H1 (cell line): ENCODE results near the gene ADCY2. TPM values are rescaled to one million over a fixed set of nuclear protein-coding genes. Genes with fewer than 3 reads are reported as not detected.

Experiments
- CTCF ChIA-PET: fragments of 300-600 bp; sonication (Branson Sonifier 250); formaldehyde crosslinking; loops from one replicate; lab custom pipeline; 2021; ENCODE audit not compliant: partially characterized antibody; lab: Charles Lee
- POLR2A ChIA-PET: fragments of 300-600 bp; sonication (Branson Sonifier 250); formaldehyde crosslinking; loops from one replicate; lab custom pipeline; 2021; ENCODE audit warnings: inconsistent platforms; ENCODE audit not compliant: partially characterized antibody; lab: Charles Lee
- DNase-seq, 2 experiments: peaks; one replicate each; pipeline versions ENCODE4 v3.0.0 to v3.0.0-alpha.2; 2010 to 2022; ENCODE audit warnings: low spot score in 2 of 2, low read depth in 1 of 2, mixed read lengths in 1 of 2
- FAIRE-seq: peaks from 2 replicates; lab custom pipeline; 2011; peaks lifted over from hg19 to GRCh38; lab: Jason Lieb, UNC
- H2AFZ ChIP-seq: 2 replicates; pipeline ENCODE4 v1.8.1; 2012; ENCODE audit warnings: low read length, inconsistent platforms
- H2AK5ac ChIP-seq: 2 replicates; pipeline ENCODE4 v1.6.1; 2013; ENCODE audit warnings: low read depth, low read length
- H2BK120ac ChIP-seq: replicated peaks from 2 replicates; pipeline ENCODE3; 2013; ENCODE audit warnings: low read depth, low read length, inconsistent platforms
- H2BK12ac ChIP-seq: 2 replicates; pipeline ENCODE4 v1.6.1; 2013; ENCODE audit warnings: low read depth, low read length
- H2BK15ac ChIP-seq: 2 replicates; pipeline ENCODE4 v1.6.1; 2013; ENCODE audit warnings: low read length
- H2BK20ac ChIP-seq: 2 replicates; pipeline ENCODE4 v1.6.1; 2013; ENCODE audit warnings: low read length
- H2BK5ac ChIP-seq: 2 replicates; pipeline ENCODE4 v1.6.1; 2013; ENCODE audit warnings: low read depth, low read length
- H3K14ac ChIP-seq: 2 replicates; pipeline ENCODE4 v1.6.1; 2013; ENCODE audit warnings: inconsistent platforms; ENCODE audit not compliant: insufficient read length
- H3K18ac ChIP-seq: 2 replicates; pipeline ENCODE4 v1.6.1; 2013; ENCODE audit warnings: low read length; ENCODE audit errors: extremely low read depth
- H3K23ac ChIP-seq: 2 replicates; pipeline ENCODE4 v1.6.1; 2013; ENCODE audit warnings: inconsistent platforms; ENCODE audit not compliant: insufficient read length
- H3K23me2 ChIP-seq: 2 replicates; pipeline ENCODE4 v1.6.1; 2013; ENCODE audit warnings: low read depth, low read length
- H3K27ac ChIP-seq: 2 replicates; pipeline ENCODE4 v1.6.1; 2011; ENCODE audit warnings: low read depth, low read length, inconsistent platforms
- H3K27me3 ChIP-seq, 4 experiments: replicated peaks in 1 of 4; 1 replicate in 1 of 4; 2 replicates in 3 of 4; pipeline versions ENCODE4 v1.6.1 to v1.8.1; 2011 to 2013; ENCODE audit warnings: low read length in 3 of 4, mild to moderate bottlenecking in 3 of 4, inconsistent platforms in 2 of 4, mixed read lengths in 2 of 4, moderate library complexity in 1 of 4; ENCODE audit not compliant: control insufficient read depth in 3 of 4, insufficient read depth in 3 of 4; ENCODE audit errors: extremely low read depth in 1 of 4
- H3K36me3 ChIP-seq, 4 experiments: 2 replicates each; pipeline versions ENCODE4 v1.6.1 to v1.8.1; 2011 to 2013; ENCODE audit warnings: mild to moderate bottlenecking in 4 of 4, low read length in 3 of 4, moderate library complexity in 2 of 4, control low read depth in 1 of 4, inconsistent platforms in 1 of 4; ENCODE audit not compliant: insufficient read depth in 4 of 4, control insufficient read depth in 2 of 4
- H3K4ac ChIP-seq: replicated peaks from 2 replicates; pipeline ENCODE3; 2013; ENCODE audit warnings: low read length, low read depth, mixed read lengths, inconsistent platforms; ENCODE audit not compliant: insufficient read length
- H3K4me1 ChIP-seq, 4 experiments: replicated peaks in 1 of 4; 1 replicate in 1 of 4; 2 replicates in 3 of 4; pipeline versions ENCODE4 v1.6.1 to v1.8.1; 2011 to 2013; ENCODE audit warnings: low read length in 3 of 4, inconsistent platforms in 2 of 4, mixed read lengths in 1 of 4; ENCODE audit not compliant: insufficient read depth in 4 of 4, control insufficient read depth in 3 of 4
- H3K4me2 ChIP-seq, 2 experiments: 2 replicates each; pipeline versions ENCODE4 v1.6.1 to v1.8.1; 2011 to 2013; ENCODE audit warnings: low read depth in 2 of 2, low read length in 2 of 2, control low read depth in 1 of 2, inconsistent platforms in 1 of 2, mild to moderate bottlenecking in 1 of 2; ENCODE audit not compliant: insufficient read depth in 1 of 2
- H3K4me3 ChIP-seq, 4 experiments: fragments of 200-600, 300-600 bp in 1 of 4; sonication (generic), shearing (Covaris generic), sonication (Bioruptor Twin) in 1 of 4; 2 replicates each; pipeline versions ENCODE4 v1.5.1 to v1.8.1; 2011 to 2016; ENCODE audit warnings: low read length in 4 of 4, low read depth in 3 of 4, control low read depth in 2 of 4, inconsistent platforms in 2 of 4, mild to moderate bottlenecking in 2 of 4, mixed read lengths in 1 of 4, moderate library complexity in 1 of 4; ENCODE audit not compliant: insufficient read depth in 2 of 4; ENCODE audit errors: extremely low read depth in 1 of 4
- H3K56ac ChIP-seq: replicated peaks from 2 replicates; pipeline ENCODE3; 2013; ENCODE audit warnings: low read depth, mild to moderate bottlenecking, mixed read lengths, low read length, inconsistent platforms; ENCODE audit not compliant: insufficient read length
- H3K79me1 ChIP-seq: 2 replicates; pipeline ENCODE4 v1.6.1; 2013; ENCODE audit warnings: low read depth, low read length, control low read depth
- H3K79me2 ChIP-seq, 2 experiments: 2 replicates each; pipeline versions ENCODE4 v1.6.1 to v1.8.1; 2012 to 2013; ENCODE audit warnings: low read length in 2 of 2, mild to moderate bottlenecking in 2 of 2, inconsistent platforms in 1 of 2; ENCODE audit not compliant: insufficient read depth in 2 of 2, control insufficient read depth in 1 of 2
- H3K9ac ChIP-seq, 4 experiments: replicated peaks in 1 of 4; 1 replicate in 1 of 4; 2 replicates in 3 of 4; pipeline versions ENCODE4 v1.6.1 to v1.8.1; 2011 to 2013; ENCODE audit warnings: low read depth in 3 of 4, low read length in 3 of 4, control low read depth in 2 of 4, mild to moderate bottlenecking in 2 of 4, moderate library complexity in 2 of 4, inconsistent platforms in 1 of 4; ENCODE audit errors: extremely low read depth in 1 of 4
- H3K9me3 ChIP-seq, 2 experiments: 2 replicates each; pipeline versions ENCODE4 v1.6.1 to v1.8.1; 2012 to 2013; ENCODE audit warnings: mild to moderate bottlenecking in 2 of 2, moderate library complexity in 2 of 2, control low read depth in 1 of 2, inconsistent platforms in 1 of 2, low read depth in 1 of 2, low read length in 1 of 2, mixed read lengths in 1 of 2; ENCODE audit not compliant: insufficient read depth in 2 of 2
- H4K20me1 ChIP-seq, 2 experiments: replicated peaks in 1 of 2; 2 replicates each; pipeline versions ENCODE3 to v1.8.1; 2011 to 2013; ENCODE audit warnings: inconsistent platforms in 2 of 2, low read length in 2 of 2, mild to moderate bottlenecking in 1 of 2; ENCODE audit not compliant: insufficient read depth in 2 of 2, control insufficient read depth in 1 of 2
- H4K5ac ChIP-seq: 2 replicates; pipeline ENCODE4 v1.6.1; 2013; ENCODE audit warnings: low read length, low read depth, mixed read lengths, inconsistent platforms; ENCODE audit not compliant: insufficient read length
- H4K8ac ChIP-seq: 2 replicates; pipeline ENCODE4 v1.8.0; 2013; ENCODE audit warnings: mild to moderate bottlenecking, moderate library complexity, low read length, inconsistent platforms; ENCODE audit not compliant: insufficient read depth; ENCODE audit errors: extremely low read depth
- H4K91ac ChIP-seq: replicated peaks from 2 replicates; pipeline ENCODE3; 2013; ENCODE audit warnings: low read length, mixed read lengths, inconsistent platforms; ENCODE audit not compliant: insufficient read length
- BACH1 ChIP-seq: IDR thresholded peaks from 2 replicates; pipeline ENCODE4 v1.6.1; 2012; ENCODE audit warnings: low read length, improper control_type of control experiment
- CBX5 ChIP-seq: fragments of 300-800, 300-1000 bp; sonication (generic); IDR thresholded peaks from 2 replicates; pipeline ENCODE4 v1.7.1; 2016; ENCODE audit warnings: antibody characterized with exemption, low read length, low read depth
- CREB1 ChIP-seq: IDR thresholded peaks from 2 replicates; pipeline ENCODE4 v1.6.1; 2012; ENCODE audit warnings: inconsistent platforms
- EGR1 ChIP-seq: IDR thresholded peaks from 2 replicates; pipeline ENCODE4 v1.6.1; 2011; ENCODE audit warnings: low read depth, low read length, borderline replicate concordance
- JUN ChIP-seq: IDR thresholded peaks from 2 replicates; pipeline ENCODE4 v1.6.1; 2011; ENCODE audit warnings: low read depth, mild to moderate bottlenecking, improper control_type of control experiment, low read length
- JUND ChIP-seq: IDR thresholded peaks from 2 replicates; pipeline ENCODE4 v1.6.1; 2011; ENCODE audit warnings: mild to moderate bottlenecking, improper control_type of control experiment, low read length
- MAFK ChIP-seq: IDR thresholded peaks from 2 replicates; pipeline ENCODE4 v1.6.1; 2012; ENCODE audit warnings: low read depth, mild to moderate bottlenecking, improper control_type of control experiment, low read length
- NANOG ChIP-seq: IDR thresholded peaks from 2 replicates; pipeline ENCODE4 v1.6.1; 2011; ENCODE audit warnings: low read length, low read depth, mild to moderate bottlenecking, inconsistent platforms; ENCODE audit not compliant: insufficient read depth, poor library complexity, severe bottlenecking
- NRF1 ChIP-seq: IDR thresholded peaks from 2 replicates; pipeline ENCODE4 v1.6.1; 2011; ENCODE audit warnings: mild to moderate bottlenecking, low read depth, low read length, improper control_type of control experiment
- POLR2AphosphoS5 ChIP-seq: IDR thresholded peaks from 2 replicates; pipeline ENCODE4 v1.6.1; 2011; ENCODE audit warnings: low read depth, low read length
- RAD21 ChIP-seq, 2 experiments: IDR thresholded peaks in 1 of 2; conservative IDR thresholded peaks in 1 of 2; 2 replicates each; pipeline ENCODE4 v1.6.1; 2011; ENCODE audit warnings: low read depth in 2 of 2, low read length in 2 of 2, improper control_type of control experiment in 1 of 2, inconsistent platforms in 1 of 2, mild to moderate bottlenecking in 1 of 2, moderate library complexity in 1 of 2
- SAP30 ChIP-seq: fragments of 300-600 bp; sonication (generic); IDR thresholded peaks from 2 replicates; pipeline ENCODE4 v1.7.1; 2012; ENCODE audit warnings: low read length, moderate library complexity, mild to moderate bottlenecking, inconsistent platforms; ENCODE audit not compliant: insufficient read depth, insufficient replicate concordance
- SIN3A ChIP-seq, 2 experiments: IDR thresholded peaks in 1 of 2; conservative IDR thresholded peaks in 1 of 2; 2 replicates each; pipeline ENCODE4 v1.6.1; 2011 to 2012; ENCODE audit warnings: low read length in 2 of 2, improper control_type of control experiment in 1 of 2, low read depth in 1 of 2, mild to moderate bottlenecking in 1 of 2
- SRF ChIP-seq: IDR thresholded peaks from 2 replicates; pipeline ENCODE4 v1.6.1; 2011; ENCODE audit warnings: mild to moderate bottlenecking, low read depth, low read length, moderate library complexity
- TCF12 ChIP-seq: IDR thresholded peaks from 2 replicates; pipeline ENCODE4 v1.6.1; 2011; ENCODE audit warnings: low read depth, mild to moderate bottlenecking, low read length
- WGBS, 2 experiments: shearing (Covaris generic) in 1 of 2; methylation state at CpG; one replicate each; pipeline versions ENCODE4 v1.1.6 to v1.1.7; 2013 to 2015; ENCODE audit warnings: low lambda C conversion rate in 2 of 2, mixed read lengths in 2 of 2, inconsistent platforms in 1 of 2, low coverage in 1 of 2, missing lambda C conversion rate in 1 of 2; ENCODE audit not compliant: insufficient replicate concordance in 2 of 2, insufficient coverage in 1 of 2, insufficient read length in 1 of 2; ENCODE audit errors: extremely low coverage in 1 of 2, missing lambda C conversion rate in 1 of 2; 5-methylcytosine and 5-hydroxymethylcytosine counted together
- polyA plus RNA-seq, 7 experiments: library from polyadenylated mRNA; depleted of rRNA in 3 of 7; stranded (reverse) in 5 of 7; unstranded in 2 of 7; fragments of >200 nt in 5 of 7; fragments of 200-250 nt in 2 of 7; gene quantifications; 1 replicate in 5 of 7; 2 replicates in 1 of 7; 4 replicates in 1 of 7; pipeline versions ENCODE4 v1.2.1 to v1.2.3, GENCODE V29; 2011 to 2013; ENCODE audit warnings: missing spikeins in 2 of 7, mixed read lengths in 2 of 7
- total RNA-seq: library from RNA; stranded (reverse); fragmentation: NEBNext Ultra II Directional; extraction: Animal tissue kit (Norgen Biotek cat#: 25700); gene quantifications from 2 replicates; pipeline ENCODE4 v1.2.1, GENCODE V29; 2021

ADCY2 gene
- total and polyA plus RNA-seq, 2 of the 8 experiments (the other 6 are each of a cell fraction or from before 2014, with no cell fraction given): 35.8 to 122 TPM

DNA sequence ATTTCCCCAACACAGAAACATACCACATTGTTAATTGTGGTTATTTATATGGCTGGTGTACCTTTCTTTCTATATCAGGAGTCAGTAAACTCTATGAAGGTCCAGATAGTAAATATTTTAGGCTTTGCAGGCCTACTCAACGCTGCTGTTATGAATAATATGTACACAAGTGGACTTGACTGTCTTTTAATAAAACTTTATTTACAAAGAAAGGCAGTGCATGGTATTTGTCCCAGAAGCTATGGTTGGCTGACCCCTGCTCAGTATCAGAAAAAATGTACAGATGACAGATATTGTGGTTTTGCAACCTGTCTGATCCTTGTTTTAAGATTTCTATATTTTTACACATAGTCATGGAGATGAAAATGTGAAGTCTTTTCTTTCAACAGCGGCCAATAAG lies 478.7 kb downstream of the ADCY2 start:
- DNase-seq (no peak), FAIRE-seq (no peak)
- ChIA-PET CTCF (interaction anchor here (1.4 to 2.8 kb wide), 2 partner anchors 15 to 17 kb away, joined by 8 to 11 read pairs; no protein-coding TSS in a partner anchor), POLR2A (no interaction called here)
- no peak overlapping the region for H4K5ac ChIP-seq
- no peak overlapping the region for H3K23ac ChIP-seq
- H2BK120ac ChIP-seq: no peak overlapping the region
- no peak overlapping the region for H3K27ac ChIP-seq
- no peak overlapping the region for H2BK15ac ChIP-seq
- H2BK5ac ChIP-seq: no peak overlapping the region
- no peak overlapping the region for H3K18ac ChIP-seq
- H3K79me2 ChIP-seq: peaks cover 16 to 51% of the 10 kb centered on the region in 2 experiments
- H3K23me2 ChIP-seq: peaks cover 2% of the 10 kb centered on the region; the same call in 1 of the 2 replicates
- 89% methylated on average over 2 of the region's 2 CpGs; no CpG with 5 or more reads in 1 of the 2 experiments for WGBS, 2 experiments
- H3K4me3 ChIP-seq: no peak overlapping the region
- H3K27me3 ChIP-seq: no peaks in the 10 kb centered on the region
- no peaks in the 10 kb centered on the region; a peak in 1 of 7 replicates for H3K4me1 ChIP-seq
- no peak overlapping the region for H2AK5ac ChIP-seq
- no peak overlapping the region for H3K9ac ChIP-seq
- no peaks in the 10 kb centered on the region for H3K9me3 ChIP-seq
- H2BK20ac ChIP-seq: no peak overlapping the region
- H3K14ac ChIP-seq: no peak overlapping the region
- H2AFZ ChIP-seq: no peak overlapping the region
- H3K4me2 ChIP-seq: no peak overlapping the region
- H3K4ac ChIP-seq: no peak overlapping the region
- H3K56ac ChIP-seq: no peak overlapping the region
- H3K36me3 ChIP-seq: peaks cover 12 to 58% (median 35%) of the 10 kb centered on the region in 4 experiments
- no peak overlapping the region for H2BK12ac ChIP-seq
- no peak overlapping the region for H4K91ac ChIP-seq
- H4K20me1 ChIP-seq: peaks cover 9 to 16% of the 10 kb centered on the region in 2 experiments
- no peak overlapping the region for H4K8ac ChIP-seq
- peaks cover 8% of the 10 kb centered on the region for H3K79me1 ChIP-seq
- TF ChIP-seq EGR1 (no peak), CREB1 (no peak), SIN3A (conservative IDR thresholded peaks at IDR 0.05 in 1 of 2, IDR thresholded peaks at IDR 0.05 in 1 of 2; ENCODE audit: low read depth in 1 of 2, low read length in 2 of 2) (no peak), BACH1 (no peak), TCF12 (no peak), NRF1 (no peak), RAD21 (IDR thresholded peaks at IDR 0.05 in 1 of 2, conservative IDR thresholded peaks at IDR 0.05 in 1 of 2; ENCODE audit: low read depth in 2 of 2, low read length in 2 of 2) (no peak), POLR2AphosphoS5 (no peak), SAP30 (no peak), NANOG (no peak), JUND (no peak), MAFK (no peak), JUN (no peak), CBX5 (no peak), SRF (no peak)
